Mesothelial cell of epicardium (in vitro differentiated cells): ENCODE results near the gene GALR3. TPM values are rescaled to one million over a fixed set of nuclear protein-coding genes. Genes with fewer than 3 reads are reported as not detected.

Experiments
- DNase-seq, 2 experiments: peaks; one replicate each; pipeline ENCODE4 v3.0.0; 2021; ENCODE audit warnings: low spot score in 2 of 2; ENCODE audit not compliant: unreplicated experiment in 2 of 2
- H3K27ac Mint-ChIP-seq: 2 replicates; pipeline ENCODE4 v1.8.0; 2021; ENCODE audit warnings: mixed read lengths
- H3K27me3 Mint-ChIP-seq: 2 replicates; pipeline ENCODE4 v1.8.0; 2021; ENCODE audit warnings: low read depth, mixed read lengths
- H3K36me3 Mint-ChIP-seq: 2 replicates; pipeline ENCODE4 v1.8.0; 2021; ENCODE audit warnings: mixed read lengths
- H3K4me1 Mint-ChIP-seq: 2 replicates; pipeline ENCODE4 v1.8.0; 2021; ENCODE audit warnings: mixed read lengths
- H3K4me3 Mint-ChIP-seq: 2 replicates; pipeline ENCODE4 v1.8.0; 2021; ENCODE audit warnings: mild to moderate bottlenecking, moderate library complexity, mixed read lengths
- H3K9me3 Mint-ChIP-seq: 2 replicates; pipeline ENCODE4 v1.8.0; 2021; ENCODE audit warnings: mixed read lengths
- total RNA-seq: library from RNA; stranded (reverse); gene quantifications from 3 replicates; pipeline ENCODE4 v1.2.1, GENCODE V29; 2021
- TF ChIP-seq, protein P1 (sequence below): fragments of 200-600 bp; sonication (generic); IDR thresholded peaks from one replicate; pipeline ENCODE4 v1.5.0; 2021; ENCODE audit warnings: antibody characterized with exemption; ENCODE audit not compliant: unreplicated experiment

GALR3 gene
- total RNA-seq, 1 donor from 2014 or later = 0.31 TPM

DNA sequence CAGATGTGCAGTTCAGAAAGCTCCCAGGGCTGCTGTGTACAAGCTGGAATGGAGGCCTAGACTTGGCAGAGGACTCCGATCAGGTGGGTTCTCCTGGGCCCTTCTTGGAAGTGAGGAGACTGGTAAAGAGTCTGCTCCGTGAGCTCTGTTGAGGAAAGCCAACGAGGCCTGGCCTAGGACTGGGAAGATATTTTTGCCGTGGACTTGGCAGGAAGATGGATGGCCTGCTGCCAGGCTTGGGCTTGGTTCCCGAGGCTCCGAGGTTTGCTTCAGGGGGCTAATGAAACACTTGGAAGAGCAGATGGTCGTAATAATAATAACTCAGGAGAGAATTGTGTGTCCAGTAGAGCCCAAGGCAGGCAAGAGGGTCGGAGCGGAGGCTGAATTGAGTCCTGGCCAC is 3.9 kb downstream of the GALR3 start:
- no peak for DNase-seq
- Mint-ChIP-seq H3K27ac (no peak overlapping the region), H3K4me1 (peaks cover 3% of the 10 kb centered on the region), H3K27me3 (peaks cover 30% of the 10 kb centered on the region), H3K36me3 (peaks cover 8% of the 10 kb centered on the region), H3K9me3 (no peaks in the 10 kb centered on the region), H3K4me3 (no peak overlapping the region)
- TF ChIP-seq, protein P1, sequence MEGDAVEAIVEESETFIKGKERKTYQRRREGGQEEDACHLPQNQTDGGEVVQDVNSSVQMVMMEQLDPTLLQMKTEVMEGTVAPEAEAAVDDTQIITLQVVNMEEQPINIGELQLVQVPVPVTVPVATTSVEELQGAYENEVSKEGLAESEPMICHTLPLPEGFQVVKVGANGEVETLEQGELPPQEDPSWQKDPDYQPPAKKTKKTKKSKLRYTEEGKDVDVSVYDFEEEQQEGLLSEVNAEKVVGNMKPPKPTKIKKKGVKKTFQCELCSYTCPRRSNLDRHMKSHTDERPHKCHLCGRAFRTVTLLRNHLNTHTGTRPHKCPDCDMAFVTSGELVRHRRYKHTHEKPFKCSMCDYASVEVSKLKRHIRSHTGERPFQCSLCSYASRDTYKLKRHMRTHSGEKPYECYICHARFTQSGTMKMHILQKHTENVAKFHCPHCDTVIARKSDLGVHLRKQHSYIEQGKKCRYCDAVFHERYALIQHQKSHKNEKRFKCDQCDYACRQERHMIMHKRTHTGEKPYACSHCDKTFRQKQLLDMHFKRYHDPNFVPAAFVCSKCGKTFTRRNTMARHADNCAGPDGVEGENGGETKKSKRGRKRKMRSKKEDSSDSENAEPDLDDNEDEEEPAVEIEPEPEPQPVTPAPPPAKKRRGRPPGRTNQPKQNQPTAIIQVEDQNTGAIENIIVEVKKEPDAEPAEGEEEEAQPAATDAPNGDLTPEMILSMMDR = no peak

DNA sequence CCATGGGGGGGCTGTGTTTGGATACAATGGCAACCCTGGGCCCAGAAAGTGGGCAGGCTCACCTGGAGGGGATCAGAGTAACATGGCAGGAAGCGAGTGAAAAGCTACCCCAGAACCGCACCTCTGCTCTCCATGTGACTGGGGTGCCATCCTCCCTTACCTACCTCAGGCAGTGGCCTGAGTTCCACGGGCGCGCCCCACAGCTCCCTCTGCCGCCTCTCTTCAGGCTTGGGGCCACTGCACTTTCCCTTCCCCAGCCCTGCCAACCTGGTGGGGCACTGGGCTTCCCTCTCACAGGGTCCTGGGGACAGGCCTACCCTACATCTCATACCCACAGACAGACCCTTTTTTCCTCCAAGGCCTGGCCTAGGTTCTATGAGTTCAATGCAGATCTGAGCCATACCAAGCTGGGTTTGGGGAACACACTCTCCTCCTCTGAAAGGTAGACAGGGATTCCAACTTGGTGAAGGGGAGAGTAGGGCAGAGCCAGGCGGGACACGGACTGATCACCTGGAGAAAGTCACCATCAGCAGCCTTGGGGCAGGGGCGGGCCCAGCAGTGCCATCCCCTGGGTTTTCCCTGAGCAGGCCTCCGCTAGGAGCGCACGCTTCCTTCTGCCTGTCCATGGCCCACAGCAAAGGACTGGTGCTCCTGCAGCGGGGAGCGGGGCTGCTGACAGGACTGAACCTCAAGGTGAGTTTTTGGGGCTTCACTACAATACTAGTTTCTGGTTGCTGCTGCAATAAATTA is 7.1 kb downstream of the GALR3 start:
- Mint-ChIP-seq H3K4me3 (no peak overlapping the region), H3K27me3 (peaks cover 6% of the 10 kb centered on the region), H3K4me1 (peaks cover 3% of the 10 kb centered on the region), H3K27ac (no peak overlapping the region), H3K36me3 (peaks cover 16% of the 10 kb centered on the region), H3K9me3 (no peaks in the 10 kb centered on the region)
- DNase-seq = no peak
- TF ChIP-seq, protein P1 = no peak

DNA sequence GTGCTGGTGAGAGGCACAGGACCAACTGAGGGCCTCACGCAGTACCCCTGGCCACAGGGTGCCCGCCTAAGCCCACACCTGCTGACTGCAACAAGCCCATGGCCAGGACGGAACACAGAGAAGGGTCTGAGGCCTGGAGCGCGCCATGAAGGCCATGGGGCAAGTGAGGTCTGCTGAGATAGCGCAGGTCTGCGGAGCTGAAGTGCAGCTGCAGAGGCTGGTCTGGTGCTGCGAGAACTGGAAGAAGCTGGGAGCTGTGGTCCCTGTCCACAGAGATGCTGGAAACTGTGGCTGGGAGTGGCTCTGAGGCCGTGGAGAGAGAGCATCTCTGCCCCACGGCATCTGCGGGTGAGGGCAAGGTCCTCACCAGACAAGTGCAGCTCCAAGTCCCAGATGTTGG is 8.3 kb downstream of the GALR3 start:
- H3K27me3 Mint-ChIP-seq = no peaks in the 10 kb centered on the region
- H3K4me1 Mint-ChIP-seq = peaks cover 1% of the 10 kb centered on the region
- no peaks in the 10 kb centered on the region for H3K9me3 Mint-ChIP-seq
- H3K4me3 Mint-ChIP-seq = no peak overlapping the region
- H3K36me3 Mint-ChIP-seq = peaks cover 16% of the 10 kb centered on the region
- no peak overlapping the region for H3K27ac Mint-ChIP-seq
- no peak for DNase-seq
- TF ChIP-seq, protein P1 = no peak

GRCh38 chr22:37832022-37832857 is 9.1 kb downstream of the GALR3 start:
- Mint-ChIP-seq H3K36me3 (peaks cover 20% of the 10 kb centered on the region), H3K4me3 (no peak overlapping the region), H3K9me3 (no peaks in the 10 kb centered on the region), H3K4me1 (no peaks in the 10 kb centered on the region), H3K27me3 (no peaks in the 10 kb centered on the region), H3K27ac (no peak overlapping the region)
- TF ChIP-seq, protein P1 = no peak
- no peak for DNase-seq

DNA sequence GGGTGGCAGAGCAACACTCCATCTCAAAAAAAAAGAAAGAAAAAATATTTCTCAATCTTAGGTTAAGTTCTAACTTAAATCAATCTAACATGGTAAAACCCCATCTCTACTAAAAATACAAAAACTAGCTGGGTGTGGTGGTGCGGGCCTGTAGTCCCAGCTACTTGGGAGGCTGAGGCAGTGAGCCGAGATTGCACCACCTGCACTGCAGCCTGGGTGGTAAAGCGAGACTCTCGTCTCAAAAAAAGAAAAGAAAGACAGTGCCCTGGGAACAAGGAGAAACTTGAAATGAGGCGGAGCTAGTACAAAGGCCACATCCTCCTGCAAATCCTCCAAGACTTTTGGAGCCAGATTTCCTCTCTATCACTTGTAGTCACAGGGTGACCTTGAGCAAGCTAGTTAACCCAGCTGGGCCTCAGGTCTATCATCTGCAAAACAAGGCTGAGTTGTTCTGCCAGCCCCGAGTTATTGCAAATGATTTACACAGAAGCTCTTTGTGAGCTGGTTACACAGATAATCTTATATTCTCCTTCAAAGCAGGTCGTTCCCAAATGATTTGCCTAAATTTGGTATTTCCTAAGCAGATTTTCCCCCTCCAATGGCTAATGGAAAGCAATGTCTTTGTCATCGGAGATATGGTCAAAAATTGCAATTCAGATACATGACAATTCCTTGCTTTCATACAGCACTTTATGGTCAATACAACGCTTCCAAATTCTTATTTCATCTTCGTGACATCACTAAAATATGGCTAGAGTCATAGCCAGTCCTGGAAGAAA is 19.0 kb downstream of the GALR3 start:
- H3K4me1 Mint-ChIP-seq = peaks cover 13% of the 10 kb centered on the region
- H3K4me3 Mint-ChIP-seq = peak overlapping the region; percentile 55
- peak overlapping the region; percentile 53 for H3K27ac Mint-ChIP-seq
- peaks cover 3% of the 10 kb centered on the region for H3K9me3 Mint-ChIP-seq
- TF ChIP-seq, protein P1 = no peak
- DNase-seq = no peak
- no peaks in the 10 kb centered on the region for H3K27me3 Mint-ChIP-seq
- peaks cover 13% of the 10 kb centered on the region for H3K36me3 Mint-ChIP-seq
